K562 (cell line): ENCODE data around the gene SLC39A11.

Experiments used
- CREB1 ChIP-seq, 2 experiments: sonication (generic) in 1 of 2; formaldehyde crosslinking in 1 of 2; IDR thresholded peaks; 2 replicates each; pipeline versions ENCODE4 v1.6.1 to v1.8.0; 2012 to 2022; ENCODE audit warnings: inconsistent platforms in 1 of 2, mild to moderate bottlenecking in 1 of 2, missing genetic modification reagents in 1 of 2, moderate library complexity in 1 of 2
- CXXC5 ChIP-seq: fragments of 250-450 bp; sonication (Bioruptor Pico); IDR thresholded peaks from 2 replicates; pipeline ENCODE4 v1.8.0; 2022; ENCODE audit warnings: inconsistent platforms, mild to moderate bottlenecking, moderate library complexity
- ZNF143 ChIP-seq: sonication (generic); formaldehyde crosslinking; IDR thresholded peaks from 2 replicates; pipeline ENCODE4 v1.9.0; 2022; ENCODE audit warnings: mild to moderate bottlenecking, missing genetic modification reagents
- ZNF274 ChIP-seq: IDR thresholded peaks from 2 replicates; pipeline ENCODE4 v1.6.1; 2011; ENCODE audit warnings: low read depth, mild to moderate bottlenecking, low read length, moderate library complexity, borderline replicate concordance
- TF ChIP-seq, protein P1 (sequence below), 3 experiments: IDR thresholded peaks in 2 of 3; conservative IDR thresholded peaks in 1 of 3; 2 replicates each; pipeline ENCODE4 v1.5.1; 2011 to 2012; ENCODE audit warnings: low read length in 3 of 3, mild to moderate bottlenecking in 3 of 3, control low read depth in 2 of 3, improper control_type of control experiment in 1 of 3, inconsistent platforms in 1 of 3, low read depth in 1 of 3, mixed read lengths in 1 of 3, moderate library complexity in 1 of 3; ENCODE audit not compliant: insufficient read depth in 2 of 3
- TF ChIP-seq, protein P2 (sequence below): fragments of 450-650 bp; IDR thresholded peaks from 2 replicates; pipeline ENCODE4 v1.6.1; 2016
- TF ChIP-seq, protein P3 (sequence below): sonication (generic); formaldehyde crosslinking; IDR thresholded peaks from 2 replicates; pipeline ENCODE4 v1.8.1; 2023; ENCODE audit warnings: mild to moderate bottlenecking, missing genetic modification reagents

GRCh38 chr17:72948115-72948514 lies 144.4 kb downstream of the SLC39A11 start:
- TF ChIP-seq, protein P1, sequence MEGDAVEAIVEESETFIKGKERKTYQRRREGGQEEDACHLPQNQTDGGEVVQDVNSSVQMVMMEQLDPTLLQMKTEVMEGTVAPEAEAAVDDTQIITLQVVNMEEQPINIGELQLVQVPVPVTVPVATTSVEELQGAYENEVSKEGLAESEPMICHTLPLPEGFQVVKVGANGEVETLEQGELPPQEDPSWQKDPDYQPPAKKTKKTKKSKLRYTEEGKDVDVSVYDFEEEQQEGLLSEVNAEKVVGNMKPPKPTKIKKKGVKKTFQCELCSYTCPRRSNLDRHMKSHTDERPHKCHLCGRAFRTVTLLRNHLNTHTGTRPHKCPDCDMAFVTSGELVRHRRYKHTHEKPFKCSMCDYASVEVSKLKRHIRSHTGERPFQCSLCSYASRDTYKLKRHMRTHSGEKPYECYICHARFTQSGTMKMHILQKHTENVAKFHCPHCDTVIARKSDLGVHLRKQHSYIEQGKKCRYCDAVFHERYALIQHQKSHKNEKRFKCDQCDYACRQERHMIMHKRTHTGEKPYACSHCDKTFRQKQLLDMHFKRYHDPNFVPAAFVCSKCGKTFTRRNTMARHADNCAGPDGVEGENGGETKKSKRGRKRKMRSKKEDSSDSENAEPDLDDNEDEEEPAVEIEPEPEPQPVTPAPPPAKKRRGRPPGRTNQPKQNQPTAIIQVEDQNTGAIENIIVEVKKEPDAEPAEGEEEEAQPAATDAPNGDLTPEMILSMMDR (IDR thresholded peaks at IDR 0.05 in 2 of 3, conservative IDR thresholded peaks at IDR 0.05 in 1 of 3; ENCODE audit: insufficient read depth in 2 of 3, low read depth in 1 of 3, low read length in 3 of 3) = no peak
- TF ChIP-seq ZNF274 (no peak), CREB1 (IDR thresholded peaks at IDR 0.05) (no peak), CREB1 (CRISPR knock-in tag; IDR thresholded peaks at IDR 0.05) (no peak), ZNF143 (CRISPR knock-in tag) (no peak), CXXC5 (CRISPR knock-in tag) (no peak)
- TF ChIP-seq, protein P2, sequence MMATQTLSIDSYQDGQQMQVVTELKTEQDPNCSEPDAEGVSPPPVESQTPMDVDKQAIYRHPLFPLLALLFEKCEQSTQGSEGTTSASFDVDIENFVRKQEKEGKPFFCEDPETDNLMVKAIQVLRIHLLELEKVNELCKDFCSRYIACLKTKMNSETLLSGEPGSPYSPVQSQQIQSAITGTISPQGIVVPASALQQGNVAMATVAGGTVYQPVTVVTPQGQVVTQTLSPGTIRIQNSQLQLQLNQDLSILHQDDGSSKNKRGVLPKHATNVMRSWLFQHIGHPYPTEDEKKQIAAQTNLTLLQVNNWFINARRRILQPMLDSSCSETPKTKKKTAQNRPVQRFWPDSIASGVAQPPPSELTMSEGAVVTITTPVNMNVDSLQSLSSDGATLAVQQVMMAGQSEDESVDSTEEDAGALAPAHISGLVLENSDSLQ = no peak
- TF ChIP-seq, protein P3, sequence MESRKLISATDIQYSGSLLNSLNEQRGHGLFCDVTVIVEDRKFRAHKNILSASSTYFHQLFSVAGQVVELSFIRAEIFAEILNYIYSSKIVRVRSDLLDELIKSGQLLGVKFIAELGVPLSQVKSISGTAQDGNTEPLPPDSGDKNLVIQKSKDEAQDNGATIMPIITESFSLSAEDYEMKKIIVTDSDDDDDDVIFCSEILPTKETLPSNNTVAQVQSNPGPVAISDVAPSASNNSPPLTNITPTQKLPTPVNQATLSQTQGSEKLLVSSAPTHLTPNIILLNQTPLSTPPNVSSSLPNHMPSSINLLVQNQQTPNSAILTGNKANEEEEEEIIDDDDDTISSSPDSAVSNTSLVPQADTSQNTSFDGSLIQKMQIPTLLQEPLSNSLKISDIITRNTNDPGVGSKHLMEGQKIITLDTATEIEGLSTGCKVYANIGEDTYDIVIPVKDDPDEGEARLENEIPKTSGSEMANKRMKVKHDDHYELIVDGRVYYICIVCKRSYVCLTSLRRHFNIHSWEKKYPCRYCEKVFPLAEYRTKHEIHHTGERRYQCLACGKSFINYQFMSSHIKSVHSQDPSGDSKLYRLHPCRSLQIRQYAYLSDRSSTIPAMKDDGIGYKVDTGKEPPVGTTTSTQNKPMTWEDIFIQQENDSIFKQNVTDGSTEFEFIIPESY (CRISPR knock-in tag) = no peak
